GM21619 (cell line): ENCODE measurements around the gene MAK.
"Not testable (repeated sequence)": the region's sequence is repeated elsewhere in the genome, so short reads cannot be mapped to it uniquely, and the experiment has no call there.

ENCODE experiments used
- ATAC-seq: cut with Tn5 transposase; IDR thresholded peaks from one replicate; pipeline ENCODE4 v1.9.1; 2021; ENCODE audit not compliant: unreplicated experiment

Gene MAK

DNA sequence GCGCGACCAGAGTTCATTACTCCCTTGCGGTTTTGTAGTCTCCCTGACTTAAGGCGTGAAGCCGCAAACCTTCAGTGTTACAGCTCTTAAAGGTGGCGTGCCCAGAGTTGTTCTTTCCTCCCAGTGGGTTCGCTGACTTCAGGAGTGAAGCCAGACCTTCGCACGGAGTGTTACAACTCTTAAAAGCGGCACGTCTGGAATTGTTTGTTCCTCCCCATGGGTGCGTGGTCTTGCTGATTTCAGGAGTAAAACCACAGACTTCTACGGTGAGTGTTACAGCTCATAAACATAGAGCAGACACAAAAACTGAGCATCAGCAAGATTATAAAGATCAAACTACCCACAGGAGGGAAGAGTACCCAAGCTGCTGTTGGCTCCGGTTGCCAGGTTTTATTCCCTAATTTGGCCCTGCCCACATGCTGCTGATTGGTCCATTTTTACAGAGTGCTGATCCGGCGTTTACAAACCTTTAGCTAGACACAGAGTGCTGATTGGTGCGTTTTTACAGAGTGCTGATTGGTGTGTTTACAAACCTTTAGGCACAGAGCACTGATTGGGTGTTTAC lies 105.1 kb downstream of the MAK start:
- no peak for ATAC-seq

DNA sequence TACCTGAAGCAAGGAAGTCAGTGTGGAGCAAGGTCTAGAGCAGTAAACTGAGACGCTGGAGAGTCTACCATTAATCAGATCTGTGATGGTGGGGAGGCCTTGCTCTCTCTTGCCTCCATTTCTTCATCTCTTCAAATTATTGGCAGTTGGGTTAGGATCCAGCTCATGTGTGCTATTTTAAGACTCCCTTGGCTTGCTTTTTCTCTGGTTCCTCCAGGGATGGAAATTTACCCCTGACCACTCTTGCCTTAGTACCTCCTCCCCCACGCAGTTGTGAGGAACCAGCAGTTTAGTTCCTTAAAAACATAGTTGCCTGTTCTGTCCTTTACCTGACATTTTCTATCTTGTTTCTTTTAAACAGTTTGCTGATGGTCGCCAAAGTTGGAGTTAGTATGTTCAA lies 108.1 kb downstream of the MAK start:
- ATAC-seq: no peak

DNA sequence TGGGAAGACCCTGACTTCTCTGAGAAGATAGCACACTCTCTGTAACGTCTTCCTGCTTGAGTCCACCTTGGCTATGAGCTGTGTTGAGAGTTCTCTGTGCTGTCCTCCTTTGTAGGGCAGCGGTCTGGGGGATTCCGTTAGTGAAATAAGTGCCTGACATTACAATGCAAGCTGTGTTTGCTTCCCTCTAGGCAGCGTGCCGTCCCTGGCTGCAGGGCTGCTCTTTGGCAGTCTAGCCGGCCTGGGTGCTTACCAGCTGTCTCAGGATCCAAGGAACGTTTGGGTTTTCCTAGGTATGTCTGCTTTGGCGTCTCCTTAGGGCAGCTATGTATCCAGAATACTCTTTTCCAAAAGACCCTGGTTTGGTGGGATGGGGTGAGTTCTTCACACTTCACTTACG lies 112.6 kb downstream of the MAK start:
- ATAC-seq: no peak

DNA sequence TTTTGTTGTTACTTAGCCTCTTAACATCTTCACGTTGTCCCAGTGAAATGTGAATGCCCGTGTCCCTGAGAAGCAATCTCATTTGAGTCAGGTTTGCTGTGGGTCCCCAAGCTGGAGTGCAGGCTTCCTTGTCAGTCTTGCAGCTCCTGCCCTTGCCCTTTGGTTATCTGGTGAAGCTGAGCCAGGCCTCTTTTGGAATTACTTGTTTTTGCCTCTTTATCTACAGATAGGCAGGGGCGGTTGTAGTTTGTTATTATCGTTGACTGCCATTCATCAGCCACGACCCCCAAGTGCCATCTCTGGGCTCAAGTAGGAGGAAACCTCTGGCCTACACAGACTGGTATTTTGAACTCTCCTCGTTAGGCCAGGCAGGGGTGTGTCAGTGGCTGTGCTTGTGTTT lies 113.3 kb downstream of the MAK start:
- no peak for ATAC-seq

DNA sequence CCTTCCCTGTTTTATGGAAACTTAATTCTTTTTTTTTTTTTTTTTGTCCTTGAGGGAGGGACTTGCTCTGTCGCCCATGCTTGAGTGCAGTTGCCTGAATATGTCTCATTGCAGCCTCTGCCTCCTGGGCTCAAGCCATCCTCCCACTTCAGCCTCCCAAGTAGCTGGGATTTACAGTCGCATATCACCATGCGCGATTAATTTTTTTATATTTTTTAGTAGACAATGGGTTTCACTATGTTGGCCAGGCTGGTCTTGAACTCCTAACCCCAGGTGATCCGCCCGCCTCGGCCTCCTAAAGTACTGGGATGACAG lies 114.8 kb downstream of the MAK start:
- ATAC-seq: no peak

DNA sequence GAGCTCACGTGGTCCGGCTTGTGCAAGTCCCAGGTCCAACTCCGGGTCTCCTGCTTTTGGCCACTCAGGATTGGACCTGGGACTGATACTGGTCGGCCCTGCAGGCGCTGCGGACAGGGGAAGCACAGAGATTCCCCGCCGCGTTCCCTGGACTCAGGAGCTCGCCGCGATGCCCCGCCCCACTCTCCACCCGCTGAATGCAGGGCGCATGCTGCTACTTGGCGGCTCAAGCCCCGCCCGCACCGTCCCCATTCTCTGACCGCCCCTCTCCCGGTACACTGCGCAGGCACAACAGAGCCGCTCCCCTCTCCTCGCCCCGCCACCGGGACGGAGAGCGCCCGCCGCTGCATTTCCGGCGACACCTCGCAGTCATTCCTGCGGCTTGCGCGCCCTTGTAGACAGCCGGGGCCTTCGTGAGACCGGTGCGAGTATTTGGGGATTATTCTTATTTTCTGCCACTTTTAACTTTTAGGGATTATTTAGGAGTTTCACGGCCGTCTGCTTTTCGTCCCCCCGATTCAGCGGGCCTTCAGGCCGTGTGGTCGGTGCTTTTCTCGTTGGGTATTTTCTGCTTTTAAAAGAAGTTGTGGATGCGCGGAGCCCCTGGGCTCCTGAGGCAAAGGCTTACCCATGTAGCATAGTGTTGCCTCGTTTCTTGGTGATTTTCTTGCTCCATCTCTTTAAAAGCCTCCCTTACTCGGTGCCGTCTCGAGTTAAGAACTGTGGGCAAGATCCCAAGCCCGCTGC lies 115.3 kb downstream of the MAK start, which contains the start of gene TMEM14C:
Gene TMEM14C, plus strand, starts transcription at position 251 of the 747 bp plus-strand sequence. CDS start 1,544 bp downstream, outside the sequence.
- ATAC-seq: peak; percentile 98

DNA sequence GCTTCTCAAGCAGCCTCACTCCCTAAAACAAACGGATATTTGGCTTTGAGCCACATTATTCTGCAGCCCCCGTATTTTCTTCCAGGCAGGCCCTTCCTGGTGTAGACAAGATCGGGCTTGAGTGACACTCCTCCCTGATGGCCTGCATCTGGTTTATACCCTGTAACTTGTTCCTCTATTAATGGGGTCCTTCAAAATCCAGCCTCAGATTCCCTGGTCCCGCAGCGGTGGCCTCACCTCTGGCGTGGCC lies 115.8 kb downstream of the MAK start:
- ATAC-seq: no peak

DNA sequence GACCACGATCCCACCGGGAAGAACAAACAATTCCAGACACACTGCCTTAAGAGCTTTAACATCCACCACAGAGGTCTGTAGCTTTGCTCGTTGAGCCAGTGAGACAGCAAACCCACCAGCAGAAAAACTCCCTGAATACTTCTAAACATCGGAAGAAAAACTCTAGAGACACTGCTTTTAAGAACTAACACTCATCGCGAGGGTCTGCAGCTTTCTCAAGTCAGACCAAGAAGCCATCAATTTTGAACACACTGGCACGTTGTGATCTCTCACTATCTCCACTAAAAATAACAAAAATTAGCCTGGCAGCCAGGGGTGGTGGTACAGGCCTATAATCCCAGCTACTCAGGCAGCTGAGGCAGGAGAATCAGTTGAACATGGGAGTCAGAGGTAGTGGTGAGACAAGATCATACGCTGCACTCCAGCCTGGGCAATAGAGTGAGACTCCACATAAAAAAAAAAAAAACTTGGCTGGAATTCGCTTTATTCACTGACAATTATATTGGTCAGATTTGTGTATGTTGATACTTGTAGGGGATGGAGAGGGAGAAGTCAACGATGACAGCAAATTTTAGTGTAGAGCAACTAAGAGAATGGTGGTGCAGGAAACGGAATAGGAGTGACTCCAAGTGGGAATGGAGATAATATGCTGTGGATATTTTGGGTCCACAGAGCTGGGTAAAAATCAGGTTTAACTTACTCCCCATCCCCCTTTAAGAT lies 116.3 kb downstream of the MAK start:
- ATAC-seq: no peak

DNA sequence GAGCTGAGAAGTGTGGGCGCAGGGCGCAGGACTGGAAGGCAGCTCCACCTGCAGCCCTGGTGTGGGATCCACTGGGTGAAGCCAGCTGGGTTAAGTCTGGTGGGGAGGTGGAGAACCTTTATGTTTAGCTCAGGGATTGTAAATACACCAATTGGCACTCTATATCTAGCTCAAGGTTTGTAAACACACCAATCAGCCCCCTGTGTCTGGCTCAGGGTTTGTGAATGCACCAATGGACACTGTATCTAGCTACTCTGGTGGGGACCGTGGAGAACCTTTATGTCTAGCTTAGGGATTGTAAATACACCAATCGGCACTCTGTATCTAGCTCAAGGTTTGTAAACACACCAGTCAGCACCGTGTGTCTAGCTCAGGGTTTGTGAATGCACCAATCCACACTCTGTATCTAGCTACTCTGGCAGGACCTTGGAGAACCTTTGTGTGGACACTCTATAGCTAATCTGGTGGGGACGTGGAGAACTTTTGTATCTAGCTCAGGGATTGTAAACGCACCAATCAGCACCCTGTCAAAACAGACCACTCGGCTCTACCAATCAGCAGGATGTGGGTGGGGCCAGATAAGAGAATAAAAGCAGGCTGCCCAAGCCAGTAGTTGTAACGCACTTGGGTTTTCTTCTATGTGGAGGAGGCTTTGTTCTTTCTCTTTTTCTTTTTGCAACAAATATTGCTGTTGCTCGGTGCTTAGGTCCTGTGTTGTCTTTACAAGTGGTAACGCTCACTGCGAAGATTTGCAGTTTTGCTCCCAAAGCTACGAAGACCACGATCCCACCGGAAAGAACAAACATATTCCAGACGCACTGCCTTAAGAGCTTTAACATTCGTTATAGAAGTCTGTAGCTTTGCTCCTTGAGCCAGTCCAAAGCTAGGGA lies 117.1 kb downstream of the MAK start:
- not testable (repeated sequence) for ATAC-seq

DNA sequence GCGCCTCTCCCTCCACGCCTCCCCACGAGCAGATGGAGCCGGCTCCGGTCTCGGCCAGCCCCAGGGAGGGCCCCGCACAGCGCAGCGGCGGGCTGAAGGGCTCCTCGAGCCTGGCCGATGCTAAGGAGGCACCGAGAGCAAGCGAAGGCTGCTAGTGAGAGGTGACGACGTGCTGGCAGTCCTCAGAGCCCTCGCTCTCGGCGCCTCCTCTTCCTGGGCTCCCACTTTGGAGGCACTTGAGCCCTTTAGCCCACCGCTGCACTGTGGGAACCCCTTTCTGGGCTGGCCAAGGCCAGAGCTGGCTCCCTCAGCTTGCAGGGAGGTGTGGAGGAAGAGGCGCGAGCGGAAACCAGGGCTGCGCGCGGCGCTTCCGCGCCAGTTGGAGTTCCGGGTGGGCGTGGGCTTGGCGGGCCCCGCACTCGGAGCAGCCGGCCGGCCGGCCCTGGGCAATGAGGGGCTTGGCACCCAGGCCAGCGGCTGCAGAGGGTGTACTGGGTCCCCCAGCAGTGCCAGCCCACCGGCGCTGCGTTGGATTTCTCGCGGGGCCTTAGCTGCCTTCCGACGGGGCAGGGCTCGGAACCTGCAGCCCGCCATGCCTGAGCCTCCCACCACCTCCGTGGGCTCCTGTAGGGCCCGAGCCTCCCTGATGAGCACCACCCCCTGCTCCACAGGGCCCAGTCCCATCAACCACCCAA lies 117.9 kb downstream of the MAK start:
- ATAC-seq: no peak

DNA sequence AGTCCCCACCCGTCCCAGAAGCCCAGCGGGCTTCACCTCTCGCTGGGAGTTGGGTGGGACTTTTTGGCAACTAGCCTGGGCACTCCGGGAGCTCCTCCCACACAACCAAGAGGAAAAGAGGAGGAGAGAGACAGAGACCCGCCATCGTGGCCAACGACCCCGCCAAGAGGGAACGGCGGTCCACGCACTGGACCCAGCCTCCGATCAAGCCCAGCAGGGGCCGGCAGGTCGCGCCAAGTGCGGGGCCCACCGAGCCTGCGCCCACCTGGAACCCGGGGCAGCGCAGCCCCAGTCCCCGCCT lies 118.4 kb downstream of the MAK start:
- ATAC-seq: no peak

DNA sequence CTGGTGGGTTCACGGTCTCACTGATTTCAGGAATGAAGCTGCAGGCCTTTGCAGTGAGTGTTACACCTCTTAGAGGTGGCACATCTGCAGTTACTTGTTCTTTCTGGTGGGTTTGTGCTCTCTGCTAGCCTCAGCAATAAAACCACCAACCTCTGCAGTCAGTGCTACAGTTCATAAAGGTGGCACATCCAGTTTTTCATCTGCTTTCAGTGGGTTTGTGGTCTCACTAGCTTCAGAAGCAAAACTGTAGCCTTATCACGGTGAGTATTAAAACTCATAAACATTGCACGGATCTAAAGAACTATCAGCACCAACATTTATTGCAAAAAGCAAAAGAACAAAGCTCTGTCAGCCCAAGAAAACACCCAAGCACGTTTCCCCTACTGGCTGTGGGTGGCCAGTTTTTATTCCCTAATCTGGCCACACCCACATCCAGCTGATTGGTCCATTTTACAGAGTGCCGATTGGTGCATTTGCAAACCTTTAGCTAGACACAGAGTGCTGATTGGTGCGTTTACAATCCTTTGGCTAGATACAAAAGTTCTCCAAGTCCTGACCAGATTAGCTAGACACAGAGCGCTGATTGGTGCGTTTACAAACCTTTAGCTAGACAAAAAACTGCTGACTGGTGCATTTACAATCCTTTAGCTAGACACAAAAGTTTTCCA lies 118.9 kb downstream of the MAK start:
- ATAC-seq: no peak

DNA sequence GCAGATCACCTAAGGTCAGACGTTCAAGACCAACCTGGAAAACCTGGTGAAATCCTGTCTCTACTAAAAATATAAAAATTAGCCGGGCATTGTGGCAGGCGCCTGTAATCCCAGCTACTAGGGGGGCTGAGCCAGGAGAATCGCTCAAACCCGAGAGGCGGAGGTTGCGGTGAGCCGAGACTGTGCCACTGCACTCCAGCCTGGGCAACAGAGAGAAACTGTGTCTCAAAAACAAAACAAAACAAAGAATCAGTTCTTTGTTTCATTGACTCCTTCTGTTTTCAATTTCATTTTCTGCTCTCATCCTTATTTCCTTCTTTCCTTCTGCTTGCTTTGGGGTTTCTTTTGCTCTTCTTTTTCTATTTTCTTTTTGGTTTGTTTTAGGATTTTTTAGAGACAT lies 124.4 kb downstream of the MAK start:
- ATAC-seq: no peak
